Suprapubic skin (tissue), 4 donors: ENCODE results near the gene ST6GALNAC1. TPM values are rescaled to one million over a fixed set of nuclear protein-coding genes. Genes with fewer than 3 reads are reported as not detected.

Source experiments
- DNase-seq, 2 donors: peaks; one replicate each; pipeline ENCODE4 v3.0.0-alpha.2; 2019; ENCODE audit warnings: low spot score in 2 of 2
- H3K27ac ChIP-seq: fragments of 200-600 bp; sonication (generic); one replicate; pipeline ENCODE4 v1.5.1; 2019
- H3K27me3 ChIP-seq: fragments of 200-600 bp; sonication (generic); one replicate; pipeline ENCODE4 v1.5.1; 2019
- H3K36me3 ChIP-seq: fragments of 200-600 bp; sonication (generic); one replicate; pipeline ENCODE4 v1.5.1; 2019
- H3K4me1 ChIP-seq: fragments of 200-600 bp; sonication (generic); one replicate; pipeline ENCODE4 v1.5.1; 2019
- H3K4me3 ChIP-seq: fragments of 200-600 bp; sonication (generic); one replicate; pipeline ENCODE4 v1.5.1; 2019; ENCODE audit warnings: mild to moderate bottlenecking
- H3K9me3 ChIP-seq: fragments of 200-600 bp; sonication (generic); one replicate; pipeline ENCODE4 v1.5.1; 2019
- EP300 ChIP-seq: sonication (generic); formaldehyde crosslinking; IDR thresholded peaks from one replicate; pipeline ENCODE4 v1.6.1; 2017; ENCODE audit warnings: antibody characterized with exemption
- POLR2A ChIP-seq, 2 donors: fragments of 450-650 bp; IDR thresholded peaks; one replicate each; pipeline ENCODE4 v1.6.1; 2017; ENCODE audit warnings: antibody characterized with exemption in 2 of 2, mild to moderate bottlenecking in 2 of 2, moderate library complexity in 2 of 2
- POLR2AphosphoS5 ChIP-seq, 3 donors: sonication (generic); formaldehyde crosslinking; IDR thresholded peaks; one replicate each; pipeline ENCODE4 v1.6.1; 2017; ENCODE audit warnings: antibody characterized with exemption in 3 of 3
- WGBS: methylation state at CpG from one replicate; pipeline ENCODE4 v1.1.5; 2018; 5-methylcytosine and 5-hydroxymethylcytosine counted together
- total RNA-seq, 4 donors: library from RNA; depleted of rRNA; stranded (reverse); fragments of >200 nt; gene quantifications; one replicate each; pipeline ENCODE4 v1.1.0, GENCODE V29; 2016
- TF ChIP-seq, protein P1 (sequence below), 2 donors: fragments of 200-600 bp in 1 of 2; fragments of 450-650 bp in 1 of 2; sonication (generic) in 1 of 2; IDR thresholded peaks; one replicate each; pipeline ENCODE4 v1.5.1; 2016 to 2019; ENCODE audit warnings: antibody characterized with exemption in 2 of 2, mild to moderate bottlenecking in 1 of 2, moderate library complexity in 1 of 2

Gene ST6GALNAC1
- total RNA-seq, 4 donors from 2014 or later: 0.38 to 3.7 (median 1.3) TPM

- Histone ChIP-seq H3K4me3 (no peak overlapping the region), H3K4me1 (peaks cover 20% of the 10 kb centered on the region), H3K27ac (peak overlapping the region; percentile 17), H3K9me3 (no peaks in the 10 kb centered on the region), H3K36me3 (no peaks in the 10 kb centered on the region), H3K27me3 (no peaks in the 10 kb centered on the region)
- DNase-seq: no peak
- 45% methylated on average over 4 of the region's 4 CpGs for WGBS
- TF ChIP-seq POLR2AphosphoS5 (IDR thresholded peaks at IDR 0.05) (no peak), EP300 (no peak), POLR2A (IDR thresholded peaks at IDR 0.05) (no peak)
- TF ChIP-seq, protein P1, sequence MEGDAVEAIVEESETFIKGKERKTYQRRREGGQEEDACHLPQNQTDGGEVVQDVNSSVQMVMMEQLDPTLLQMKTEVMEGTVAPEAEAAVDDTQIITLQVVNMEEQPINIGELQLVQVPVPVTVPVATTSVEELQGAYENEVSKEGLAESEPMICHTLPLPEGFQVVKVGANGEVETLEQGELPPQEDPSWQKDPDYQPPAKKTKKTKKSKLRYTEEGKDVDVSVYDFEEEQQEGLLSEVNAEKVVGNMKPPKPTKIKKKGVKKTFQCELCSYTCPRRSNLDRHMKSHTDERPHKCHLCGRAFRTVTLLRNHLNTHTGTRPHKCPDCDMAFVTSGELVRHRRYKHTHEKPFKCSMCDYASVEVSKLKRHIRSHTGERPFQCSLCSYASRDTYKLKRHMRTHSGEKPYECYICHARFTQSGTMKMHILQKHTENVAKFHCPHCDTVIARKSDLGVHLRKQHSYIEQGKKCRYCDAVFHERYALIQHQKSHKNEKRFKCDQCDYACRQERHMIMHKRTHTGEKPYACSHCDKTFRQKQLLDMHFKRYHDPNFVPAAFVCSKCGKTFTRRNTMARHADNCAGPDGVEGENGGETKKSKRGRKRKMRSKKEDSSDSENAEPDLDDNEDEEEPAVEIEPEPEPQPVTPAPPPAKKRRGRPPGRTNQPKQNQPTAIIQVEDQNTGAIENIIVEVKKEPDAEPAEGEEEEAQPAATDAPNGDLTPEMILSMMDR (IDR thresholded peaks at IDR 0.05): no peak
These were observed 49.6 kb downstream of the ST6GALNAC1 start for GRCh38 chr17:76593959-76594358.

- peak overlapping the region; percentile 21 for H3K27ac ChIP-seq
- H3K27me3 ChIP-seq: no peaks in the 10 kb centered on the region
- H3K36me3 ChIP-seq: no peaks in the 10 kb centered on the region
- no peak overlapping the region for H3K4me3 ChIP-seq
- peaks cover 14% of the 10 kb centered on the region for H3K4me1 ChIP-seq
- TF ChIP-seq, protein P1 (IDR thresholded peaks at IDR 0.05): peak in 1 of 2 donors; percentile 17
- no peak for TF ChIP-seq EP300
- H3K9me3 ChIP-seq: no peaks in the 10 kb centered on the region
- DNase-seq: no peak
- WGBS: 59% methylated on average over 8 of the region's 8 CpGs
These were observed 50.2 kb downstream of the ST6GALNAC1 start for GRCh38 chr17:76593384-76593826.

GRCh38 chr17:76588182-76588581 lies 55.4 kb downstream of the ST6GALNAC1 start:
- DNase-seq: no peak
- no peaks in the 10 kb centered on the region for H3K36me3 ChIP-seq
- TF ChIP-seq POLR2A (IDR thresholded peaks at IDR 0.05) (no peak), EP300 (no peak), POLR2AphosphoS5 (IDR thresholded peaks at IDR 0.05) (no peak)
- TF ChIP-seq, protein P1 (IDR thresholded peaks at IDR 0.05): no peak
- no peak overlapping the region for H3K4me3 ChIP-seq
- H3K9me3 ChIP-seq: no peaks in the 10 kb centered on the region
- no peaks in the 10 kb centered on the region for H3K27me3 ChIP-seq
- no peak overlapping the region for H3K27ac ChIP-seq
- peaks cover 32% of the 10 kb centered on the region for H3K4me1 ChIP-seq

GRCh38 chr17:76586741-76587487 lies 56.6 kb downstream of the ST6GALNAC1 start:
- Histone ChIP-seq H3K36me3 (no peaks in the 10 kb centered on the region), H3K9me3 (no peaks in the 10 kb centered on the region), H3K4me3 (peak overlapping the region; percentile 90), H3K4me1 (peaks cover 40% of the 10 kb centered on the region), H3K27ac (peak overlapping the region; percentile 96), H3K27me3 (no peaks in the 10 kb centered on the region)
- WGBS: 29% methylated on average over 13 of the region's 17 CpGs
- no peak for DNase-seq
- TF ChIP-seq POLR2AphosphoS5 (IDR thresholded peaks at IDR 0.05): peak in 1 of 3 donors; percentile 8
- TF ChIP-seq, protein P1 (IDR thresholded peaks at IDR 0.05): no peak

- DNase-seq: no peak
- peak within 1 kb of the TSS; percentile 90 for H3K4me3 ChIP-seq
- H3K27me3 ChIP-seq: no peaks in the 10 kb centered on the region
- no peak for TF ChIP-seq POLR2AphosphoS5 (IDR thresholded peaks at IDR 0.05)
- TF ChIP-seq, protein P1 (IDR thresholded peaks at IDR 0.05): peak in 1 of 2 donors; percentile 58
- peak in 1 of 2 donors; percentile 28 for TF ChIP-seq POLR2A (IDR thresholded peaks at IDR 0.05)
- WGBS: 5% methylated on average over 4 of the region's 84 CpGs
- H3K9me3 ChIP-seq: no peaks in the 10 kb centered on the region
- peak within 1 kb of the TSS; percentile 96 for H3K27ac ChIP-seq
- H3K36me3 ChIP-seq: no peaks in the 10 kb centered on the region
- peaks cover 49% of the 10 kb centered on the region for H3K4me1 ChIP-seq
These were observed 57.6 kb downstream of the ST6GALNAC1 start, which contains the start of gene ST6GALNAC2 for GRCh38 chr17:76585649-76586593. Gene ST6GALNAC2, minus strand, starts transcription at chr17:76585860. Its CDS starts 52 bp downstream, at chr17:76585808.
